Measurements from ENCODE around the gene DIP2C.
"Not testable (repeated sequence)": the region's sequence is repeated elsewhere in the genome, so short reads cannot be mapped to it uniquely, and the experiment has no call there.

The DIP2C gene

DNA sequence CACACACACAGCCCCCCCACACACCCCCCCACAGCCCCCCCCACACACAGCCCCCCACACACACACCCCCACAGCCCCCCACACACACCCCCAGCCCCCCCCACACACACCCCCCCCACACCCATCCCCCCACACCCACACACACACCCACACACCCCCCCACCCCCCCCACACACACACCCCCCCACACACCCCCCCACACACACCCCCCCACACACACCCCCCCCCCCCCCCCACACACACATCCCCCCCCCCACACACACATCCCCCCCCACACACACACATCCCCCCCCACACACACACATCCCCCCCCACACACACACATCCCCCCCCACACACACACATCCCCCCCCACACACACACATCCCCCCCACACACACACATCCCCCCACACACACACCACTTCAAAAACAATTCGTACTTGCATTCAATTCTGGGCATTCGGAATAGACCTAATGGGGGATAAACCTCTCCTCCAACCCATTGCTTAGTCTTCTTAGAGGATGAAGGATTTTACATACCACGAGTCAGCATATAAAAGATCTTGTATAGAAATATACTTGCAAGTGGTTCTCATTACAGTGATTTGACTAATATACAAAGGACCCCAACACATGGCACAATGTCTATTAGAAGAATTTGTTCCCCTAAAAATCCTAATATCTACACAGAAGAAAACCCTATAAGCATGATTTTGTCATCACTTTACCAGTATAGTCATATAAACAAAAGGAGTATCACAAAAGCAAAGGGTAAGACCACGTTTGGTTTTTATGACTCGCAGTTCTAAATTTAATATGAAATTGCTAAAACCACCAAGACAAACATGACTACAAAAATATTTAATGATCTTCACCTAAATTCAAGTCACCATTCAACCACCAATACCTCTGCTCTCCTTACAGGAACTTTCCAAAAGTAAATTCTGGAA is 80.9 kb downstream of the DIP2C start:
- DNase-seq = no peak

DNA sequence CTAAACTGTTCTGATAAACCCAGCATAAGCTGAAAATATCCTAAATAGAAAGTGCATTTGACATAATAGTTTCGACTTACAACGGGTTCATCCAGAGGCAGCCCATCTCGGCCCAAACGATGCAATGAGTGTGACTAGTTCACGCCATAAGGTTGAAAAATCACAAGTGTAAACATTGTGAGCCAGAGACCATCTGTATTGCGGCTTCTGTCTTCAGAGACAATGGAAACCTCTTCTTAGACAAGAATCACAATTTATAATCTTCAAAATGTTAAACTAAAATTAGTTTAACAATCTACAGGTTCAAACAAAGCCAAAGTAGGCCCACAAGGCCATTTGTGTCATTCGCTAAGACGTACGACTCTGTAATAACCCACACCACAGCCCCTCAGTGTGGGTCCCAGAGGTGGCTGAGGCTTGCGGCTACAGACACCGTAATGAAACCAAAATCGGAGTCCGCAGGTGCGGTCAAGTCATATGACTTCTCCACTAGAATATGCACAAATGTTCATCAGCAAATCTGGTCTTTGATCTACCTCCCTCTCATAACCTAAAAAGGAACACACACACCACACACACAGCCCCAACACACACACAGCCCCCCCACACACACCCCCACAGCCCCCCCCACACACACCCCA is 81.8 kb downstream of the DIP2C start:
- no peak for DNase-seq

DNA sequence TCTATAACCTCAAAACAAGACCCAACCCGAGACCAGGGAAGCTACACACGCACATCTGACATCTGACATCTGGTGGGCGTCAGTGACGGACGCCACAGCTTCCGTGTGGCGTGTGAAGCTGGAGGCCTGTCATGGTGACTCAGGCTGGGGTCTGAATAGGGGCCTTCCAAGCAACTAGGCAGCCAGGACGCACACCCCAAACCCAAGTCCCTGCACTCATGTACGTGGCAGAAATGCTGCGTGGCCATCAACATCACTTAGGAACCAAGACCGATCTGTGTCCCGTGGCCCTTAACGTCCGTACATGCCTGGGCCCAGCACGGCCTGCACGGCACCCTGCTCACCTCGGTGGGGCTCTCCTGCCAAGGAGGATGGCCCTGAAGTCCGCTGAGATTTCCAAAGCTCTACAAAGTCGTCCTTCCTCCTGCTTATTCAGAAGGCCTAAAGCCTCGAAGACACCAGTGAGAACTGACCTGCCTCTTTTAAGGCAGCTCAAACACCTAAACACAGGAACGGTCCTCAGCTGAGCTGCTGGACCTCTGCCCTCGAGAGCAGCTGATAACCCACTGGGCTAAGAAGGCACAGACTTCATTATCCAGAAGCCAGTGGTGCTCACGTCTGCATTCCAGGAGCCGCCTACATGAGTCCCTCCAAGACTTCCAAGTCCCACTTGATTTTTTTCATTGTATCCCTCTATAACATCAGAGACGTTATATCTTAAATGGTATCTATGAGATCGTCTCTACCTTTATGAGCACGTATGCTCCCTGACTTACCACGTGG is 82.5 kb downstream of the DIP2C start:
- DNase-seq = no peak

DNA sequence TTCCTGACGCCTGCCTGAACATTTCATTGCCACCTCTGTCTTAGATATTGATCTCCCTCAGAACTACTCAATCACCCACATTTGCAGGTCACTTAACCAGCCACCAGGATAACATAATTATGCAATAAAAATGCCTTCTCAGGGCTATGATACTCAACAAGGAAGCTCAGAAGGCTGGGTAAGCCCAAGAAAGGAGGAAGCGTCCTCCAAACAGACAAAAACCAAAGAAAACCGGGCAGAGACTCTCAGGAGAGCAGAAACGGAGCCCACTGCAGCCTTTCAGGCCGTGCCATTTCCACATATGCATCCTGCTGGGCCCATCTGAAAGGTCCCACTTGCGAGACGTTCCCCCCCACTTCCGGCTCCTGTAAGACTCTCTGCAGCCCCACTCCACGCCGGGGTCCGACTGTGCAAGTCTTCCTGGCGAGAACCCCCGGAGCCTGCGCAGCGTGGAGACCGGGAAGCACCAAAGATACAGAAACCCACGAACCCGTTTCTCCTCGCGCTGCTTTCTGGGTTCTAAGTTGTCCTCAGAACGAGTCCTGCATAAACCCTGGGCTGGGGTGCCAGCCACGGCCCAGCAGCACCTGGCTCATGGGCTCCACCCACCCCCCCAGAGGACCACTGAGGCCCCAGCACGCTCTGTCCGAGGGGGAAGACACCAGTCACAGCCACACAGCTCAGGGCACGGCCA is 83.7 kb downstream of the DIP2C start:
- DNase-seq = no peak

DNA sequence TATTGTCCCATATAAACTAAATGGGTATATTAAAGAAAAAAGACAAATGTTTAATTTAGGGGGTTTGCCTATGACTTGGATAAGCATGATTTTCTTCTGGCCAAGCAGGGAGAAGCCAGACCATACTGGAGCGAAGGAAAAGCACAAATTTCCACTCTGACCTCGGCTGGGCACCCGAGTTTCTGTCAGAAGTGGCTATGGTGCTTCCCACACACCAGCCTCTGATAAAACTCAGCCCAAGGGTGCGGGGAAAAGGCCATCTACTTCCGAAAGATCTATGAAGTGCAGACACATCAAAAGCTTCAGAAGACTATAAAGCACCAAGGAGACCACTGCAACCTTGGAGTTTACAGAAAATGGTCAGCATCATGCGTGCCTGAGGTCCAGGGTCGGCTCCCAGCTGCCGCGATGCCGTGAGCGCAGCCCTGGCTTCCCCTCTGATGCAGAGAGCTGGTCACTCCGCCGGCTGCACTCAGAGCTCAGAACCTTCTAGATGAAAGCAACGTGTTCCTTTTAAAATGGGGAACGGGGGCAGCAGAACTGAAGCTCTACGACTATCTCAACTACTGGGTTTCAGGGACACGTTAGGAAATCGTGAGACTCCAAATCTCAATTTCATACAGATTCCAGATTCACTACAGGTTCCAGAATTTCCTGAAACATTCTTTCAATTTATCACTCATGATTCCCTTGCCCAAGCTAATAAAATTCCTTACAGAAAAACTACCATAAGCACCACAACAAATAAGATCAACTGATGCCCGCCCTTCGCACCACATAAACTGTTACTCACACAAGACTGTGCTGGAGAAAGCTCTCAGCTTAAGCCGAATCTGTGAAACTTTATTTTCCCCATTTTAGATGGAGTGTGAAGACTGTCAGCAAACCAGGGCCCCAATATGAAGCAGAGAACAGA is 84.5 kb downstream of the DIP2C start:
- DNase-seq = no peak

DNA sequence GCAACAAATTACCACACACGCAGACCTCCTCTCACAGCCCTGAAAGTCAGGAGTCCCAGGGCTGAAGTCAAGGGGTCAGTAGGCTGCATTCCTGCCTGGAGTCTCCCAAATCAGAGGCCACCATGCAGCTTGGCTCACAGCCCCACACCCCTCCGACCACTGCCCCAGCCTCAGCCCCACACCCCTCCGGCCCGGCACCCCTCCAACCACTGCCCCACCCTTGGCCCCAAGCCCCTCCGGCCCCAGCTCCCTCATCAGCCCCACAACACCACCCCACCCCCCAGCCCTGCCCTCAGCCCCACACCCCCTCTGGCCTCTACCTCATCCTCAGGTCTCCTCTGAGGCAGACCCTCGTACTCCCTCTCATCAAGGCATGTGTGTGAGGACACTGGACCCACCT is 85.7 kb downstream of the DIP2C start:
- DNase-seq = no peak

DNA sequence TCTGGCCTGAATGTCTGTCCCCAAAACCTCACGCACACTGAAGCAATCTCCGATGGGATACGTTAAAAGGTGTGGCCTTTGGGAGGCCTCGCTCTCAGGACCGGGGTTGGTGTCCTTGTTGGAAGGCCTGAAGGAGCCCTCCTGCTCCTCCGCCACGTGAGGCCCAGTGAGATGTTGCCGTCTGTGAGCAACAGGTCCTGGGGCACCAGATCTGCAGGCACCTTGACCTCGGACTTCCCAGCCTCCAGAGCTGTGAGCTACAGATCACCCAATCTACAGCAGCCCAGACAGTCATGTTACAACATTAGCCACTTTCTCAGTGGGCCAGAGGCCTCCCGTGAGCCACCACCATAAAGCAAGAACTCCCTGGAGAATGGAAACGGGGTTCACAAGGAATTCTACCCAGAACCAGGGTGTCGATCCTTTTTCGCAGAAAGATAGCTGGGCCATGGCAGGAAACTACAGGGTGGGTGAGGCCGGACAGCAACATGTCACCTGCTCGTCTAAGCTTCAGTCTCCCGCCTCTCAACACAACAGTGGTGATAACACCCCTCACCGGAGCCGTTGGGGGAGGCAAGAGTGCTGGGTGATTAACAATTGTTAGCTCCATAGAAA is 87.0 kb downstream of the DIP2C start:
- no peak for DNase-seq

DNA sequence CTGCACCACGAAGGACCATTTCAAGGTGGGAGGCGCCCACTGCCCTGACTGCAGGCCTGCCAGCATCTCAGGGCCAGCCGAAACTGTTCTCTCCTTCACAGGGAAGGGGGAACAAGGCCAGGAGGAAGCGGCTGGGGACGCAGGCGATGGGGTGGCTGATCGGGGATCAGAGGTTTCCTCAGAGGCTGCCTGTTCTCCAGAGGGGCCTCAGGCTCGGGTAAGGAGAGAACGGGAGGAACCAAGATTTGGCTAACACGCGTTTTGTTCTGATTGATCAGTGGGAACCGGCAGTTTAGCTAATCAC is 87.9 kb downstream of the DIP2C start:
- DNase-seq = no peak

DNA sequence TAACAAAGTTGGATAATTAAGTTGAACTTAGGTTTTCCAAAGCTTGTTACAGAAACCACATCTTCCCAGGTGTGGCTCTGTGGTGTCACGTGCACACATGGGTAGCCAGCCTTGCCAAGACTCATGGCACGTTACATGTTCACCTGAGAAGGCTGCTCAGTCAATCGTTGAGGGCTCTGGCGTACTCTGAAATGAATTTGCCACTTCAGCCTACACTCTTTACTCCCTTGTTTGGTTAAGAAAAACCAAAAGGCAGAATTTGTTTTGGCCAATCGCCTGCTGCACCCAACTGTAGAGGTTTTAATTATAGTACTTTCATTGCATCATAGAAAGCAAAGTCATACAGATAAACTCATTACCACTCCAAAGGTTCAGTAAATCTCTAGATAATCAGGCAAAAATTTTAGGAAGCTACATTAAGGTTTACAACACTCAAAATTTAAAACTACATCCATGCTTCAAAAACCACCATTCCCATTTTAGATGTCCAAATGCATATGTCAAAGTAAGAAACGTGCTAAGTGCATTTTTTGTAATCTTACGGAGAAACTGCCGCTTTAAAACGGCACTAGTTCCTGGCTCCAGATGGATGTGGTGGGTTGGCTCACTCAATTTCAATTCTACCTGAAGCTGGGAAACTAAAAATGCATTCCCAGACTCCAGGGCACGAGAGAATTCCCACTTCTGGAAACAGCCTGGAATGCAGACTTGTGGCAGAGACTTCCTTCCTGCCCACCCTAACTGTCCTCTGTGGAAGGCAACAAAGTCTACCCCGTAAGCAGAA is 88.4 kb downstream of the DIP2C start:
- DNase-seq = no peak

DNA sequence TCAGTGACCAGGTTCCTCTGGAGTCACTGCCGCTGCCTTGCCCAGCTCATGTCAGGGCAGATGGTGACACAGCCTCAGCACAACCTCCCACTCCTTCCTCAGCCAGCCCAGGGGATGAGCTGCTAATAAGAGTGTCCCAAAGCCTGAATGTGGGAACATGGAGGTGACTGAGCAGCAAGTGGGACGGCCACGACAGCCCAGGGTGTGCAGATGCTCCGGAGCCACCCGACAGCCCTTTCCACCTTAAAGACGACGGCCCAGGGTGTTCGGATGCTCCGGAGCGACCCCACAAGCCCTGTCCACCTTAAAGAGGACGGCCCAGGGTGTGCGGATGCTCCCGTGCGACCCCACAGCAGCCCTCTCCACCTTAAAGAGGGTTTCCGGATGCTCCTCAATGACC is 89.2 kb downstream of the DIP2C start:
- no peak for DNase-seq

DNA sequence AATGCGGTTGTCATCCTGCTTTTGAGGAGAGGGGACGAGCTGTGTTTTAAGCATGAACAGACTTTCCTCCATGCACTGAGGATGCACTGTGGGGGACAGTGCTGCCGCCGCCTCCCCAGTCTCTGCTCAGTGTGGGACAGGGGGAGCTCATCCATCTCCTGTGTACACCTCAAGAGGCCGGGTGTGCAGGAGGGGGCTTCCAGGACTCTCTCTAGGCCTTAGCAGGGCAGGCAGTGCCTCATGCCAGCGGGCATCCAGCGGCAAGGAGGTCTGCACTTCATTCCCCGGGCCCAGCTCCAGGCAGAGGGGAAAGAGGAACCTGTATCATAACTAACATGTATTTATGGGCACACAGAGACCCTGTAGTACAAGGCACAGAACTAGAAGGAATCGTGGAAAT is 89.7 kb downstream of the DIP2C start:
- DNase-seq = no peak

DNA sequence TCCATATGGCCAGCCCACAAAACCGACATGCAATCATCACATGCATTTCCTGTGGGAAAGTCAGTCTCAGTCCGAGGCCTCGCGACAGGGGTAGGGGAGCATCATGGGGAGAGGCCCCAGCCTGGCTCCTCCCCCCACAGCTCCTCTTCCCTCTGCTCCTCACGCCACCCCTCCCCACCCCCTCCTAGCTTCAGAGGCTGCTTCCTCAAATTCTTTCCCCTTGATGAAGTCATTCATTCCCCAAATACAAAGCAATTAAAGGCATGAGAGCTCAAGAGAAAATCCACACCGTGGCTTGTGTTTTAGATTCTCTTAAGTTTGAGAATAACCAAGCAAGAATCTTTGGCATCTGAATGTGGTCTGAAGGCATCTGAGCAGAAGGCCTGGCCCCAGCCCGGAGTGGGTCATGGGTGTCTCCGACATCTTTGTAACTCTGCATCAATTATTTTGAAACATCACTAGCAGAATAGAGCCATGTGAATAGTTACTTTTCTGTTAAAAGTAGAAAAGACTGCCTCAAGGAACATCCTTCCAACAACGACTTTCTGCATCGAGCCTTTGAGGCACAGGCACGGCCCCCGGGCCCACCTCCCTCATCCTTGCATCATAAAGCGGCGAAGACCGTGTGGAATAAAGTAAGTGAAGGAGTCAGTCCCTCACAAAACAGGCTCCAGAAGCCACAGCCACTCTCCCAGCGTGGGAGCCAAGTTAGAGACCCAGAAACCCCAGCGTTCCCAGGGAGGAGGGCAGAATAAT is 90.9 kb downstream of the DIP2C start:
- DNase-seq = no peak

DNA sequence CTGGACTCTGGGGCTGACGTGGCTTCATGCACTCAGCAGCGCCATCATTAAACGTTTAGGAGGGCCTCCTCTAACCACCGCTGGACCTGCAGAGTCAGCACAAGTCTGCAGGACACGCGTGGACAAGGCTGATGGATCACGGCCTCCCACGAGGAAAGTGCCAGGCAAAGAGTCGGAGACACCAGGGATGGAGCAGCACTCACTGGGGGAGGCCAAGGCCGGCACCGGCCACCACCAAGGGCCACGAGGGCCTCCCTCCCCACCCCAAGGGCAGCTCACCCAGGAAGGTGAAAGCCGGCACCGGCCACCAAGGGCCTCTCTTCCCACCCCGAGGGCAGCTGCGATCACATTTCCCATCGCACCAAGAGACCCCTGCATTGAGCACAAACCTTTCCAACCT is 91.5 kb downstream of the DIP2C start:
- no peak for DNase-seq

DNA sequence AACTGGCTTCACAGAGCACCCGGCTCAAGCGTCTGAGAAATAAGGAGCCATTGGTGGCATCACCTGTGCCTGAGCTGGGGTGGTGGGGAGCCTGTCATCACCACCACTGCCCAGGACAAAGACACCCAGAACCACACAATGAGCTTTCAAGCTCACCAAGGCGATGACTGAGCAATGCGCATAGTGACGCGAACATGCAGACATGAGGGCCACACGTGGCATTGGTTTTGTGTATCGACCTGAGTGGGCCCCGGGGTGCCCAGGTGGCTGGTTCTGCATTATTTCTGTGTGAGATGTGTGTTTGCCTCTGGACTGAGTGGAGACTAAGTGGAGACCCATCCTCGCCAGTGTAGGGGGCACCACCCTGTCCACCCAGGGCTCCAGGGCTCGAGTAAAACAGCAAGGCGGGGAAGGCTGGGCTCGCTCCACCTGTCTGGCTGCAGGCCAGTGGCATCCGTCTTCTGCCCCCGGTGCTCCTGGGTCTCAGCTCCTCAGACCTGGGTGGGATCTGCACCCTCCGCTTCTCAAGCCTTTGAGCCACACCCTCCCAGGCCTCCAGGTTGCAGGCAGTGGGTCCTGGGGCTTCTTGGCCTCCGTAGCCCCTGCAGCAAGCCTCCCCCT is 92.6 kb downstream of the DIP2C start:
- no peak for DNase-seq

DNA sequence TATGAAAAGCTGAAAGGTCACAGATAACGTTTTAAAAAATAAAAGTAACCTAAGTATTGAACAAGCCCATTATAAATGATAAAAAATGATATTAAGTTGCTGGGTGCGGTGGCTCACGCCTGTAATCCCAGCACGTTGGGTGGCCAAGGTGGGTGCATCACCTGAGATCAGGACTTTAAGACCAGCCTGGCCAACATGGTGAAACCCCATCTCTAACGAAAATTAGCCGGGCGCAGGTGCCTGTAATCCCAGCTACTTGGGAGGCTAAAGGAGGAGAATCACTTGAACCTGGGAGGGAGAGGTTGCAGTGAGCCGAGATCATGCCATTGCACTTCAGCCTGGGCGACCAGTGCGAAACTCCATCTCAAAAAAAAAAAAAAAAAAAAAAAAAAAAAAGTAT is 93.3 kb downstream of the DIP2C start:
- DNase-seq = not testable (repeated sequence)

DNA sequence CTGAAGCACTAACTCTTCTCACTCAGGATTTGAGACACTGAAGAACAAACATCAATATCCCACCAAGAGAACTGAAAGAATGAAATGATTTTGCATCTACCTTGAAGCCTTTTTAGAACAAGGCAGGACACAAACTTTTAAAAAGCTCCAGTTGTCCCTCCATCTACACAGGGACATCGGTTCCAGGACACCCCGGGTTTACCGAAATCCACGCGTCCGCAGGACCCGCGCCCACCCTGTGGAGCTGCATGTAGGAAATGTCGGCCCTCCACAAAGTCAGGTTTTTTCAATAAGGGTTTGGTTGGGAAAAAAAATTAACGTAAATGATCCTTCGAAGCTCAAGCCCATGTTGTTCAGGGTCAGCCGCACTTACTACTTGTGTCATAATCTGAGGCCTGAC is 94.0 kb downstream of the DIP2C start:
- no peak for DNase-seq

DNA sequence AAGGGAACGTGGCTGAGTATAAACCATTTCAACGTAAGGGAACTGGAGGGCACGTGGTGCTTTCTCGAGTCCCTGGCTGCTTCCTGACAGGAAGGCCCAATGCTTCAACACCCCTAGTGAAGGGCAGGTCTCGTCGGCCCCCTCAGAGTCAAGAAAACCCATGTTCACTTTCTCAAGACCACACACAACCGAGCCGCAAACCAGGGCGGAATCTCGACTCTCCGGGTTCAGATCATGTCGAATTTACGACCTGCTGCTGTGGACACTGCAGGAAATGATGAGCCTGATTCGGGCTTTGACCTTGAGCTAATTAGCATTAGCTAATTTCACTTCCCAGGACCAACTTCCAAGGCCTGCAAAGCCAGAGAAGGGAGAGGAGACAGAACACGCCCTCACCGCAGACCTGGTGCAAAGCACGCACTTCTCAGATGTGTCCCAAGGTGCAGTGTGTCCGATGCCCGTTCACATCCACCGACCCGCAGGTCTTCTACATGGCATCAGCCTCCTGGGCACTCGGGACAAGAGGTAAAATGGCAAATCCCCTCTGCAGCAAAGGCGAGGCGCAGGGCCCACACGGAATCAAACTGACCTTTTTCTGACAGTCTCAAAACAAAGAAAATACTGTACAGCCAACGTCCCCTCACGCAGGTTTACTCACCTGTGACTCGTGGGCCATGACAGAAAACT is 94.7 kb downstream of the DIP2C start:
- DNase-seq = no peak

DNA sequence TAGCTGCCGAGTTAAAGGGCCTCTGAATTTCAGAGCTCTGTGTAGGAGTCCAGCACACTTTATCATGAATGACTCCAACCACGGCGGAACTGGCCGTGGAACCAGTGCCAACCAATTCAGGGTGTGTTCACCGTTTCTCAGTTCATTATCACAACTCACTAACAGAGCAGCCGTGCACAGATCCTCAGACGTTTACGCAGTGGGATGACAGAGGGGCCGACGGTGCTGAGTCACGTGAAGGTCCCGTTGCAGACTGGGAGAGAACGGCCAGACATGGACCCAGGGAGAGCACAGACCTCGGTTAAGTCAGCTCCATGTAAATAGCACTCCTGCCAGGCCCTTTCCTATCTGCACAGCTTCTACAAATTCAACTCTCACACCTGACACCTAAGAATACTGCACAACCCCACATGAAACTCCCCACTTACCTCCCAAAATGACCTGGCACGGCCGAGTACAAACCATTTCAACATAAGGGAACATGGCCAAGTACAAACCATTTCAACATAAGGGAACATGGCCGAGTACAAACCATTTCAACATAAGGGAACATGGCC is 95.5 kb downstream of the DIP2C start:
- DNase-seq = no peak

DNA sequence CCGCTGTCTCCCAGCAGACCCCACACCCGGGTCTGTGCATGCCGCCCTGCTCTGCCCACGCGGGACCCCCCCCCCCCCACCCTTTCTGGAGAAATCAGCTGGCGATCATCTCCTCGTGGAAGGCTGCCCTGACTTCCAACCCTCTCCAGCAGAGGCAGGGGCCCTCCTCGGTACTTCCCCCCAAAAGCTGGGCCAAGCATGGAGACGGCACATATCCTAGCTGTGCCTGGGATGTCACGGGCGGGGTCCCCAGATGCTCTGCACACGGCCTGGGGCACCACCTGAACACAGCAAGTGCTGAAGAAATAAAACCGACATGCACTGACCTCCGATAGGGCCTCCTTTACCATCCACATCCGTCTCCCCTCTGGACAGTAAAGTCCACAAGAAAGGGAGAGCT is 96.0 kb downstream of the DIP2C start:
- DNase-seq = no peak
